CMK (cell line): ENCODE results near the gene MRPL14.
"Not testable (repeated sequence)": the region's sequence is repeated elsewhere in the genome, so short reads cannot be mapped to it uniquely, and the experiment has no call there.

ENCODE experiments used
- DNase-seq: peaks from one replicate; pipeline ENCODE4 v3.0.0-alpha.2; 2010; ENCODE audit warnings: low read depth

Gene MRPL14

DNA sequence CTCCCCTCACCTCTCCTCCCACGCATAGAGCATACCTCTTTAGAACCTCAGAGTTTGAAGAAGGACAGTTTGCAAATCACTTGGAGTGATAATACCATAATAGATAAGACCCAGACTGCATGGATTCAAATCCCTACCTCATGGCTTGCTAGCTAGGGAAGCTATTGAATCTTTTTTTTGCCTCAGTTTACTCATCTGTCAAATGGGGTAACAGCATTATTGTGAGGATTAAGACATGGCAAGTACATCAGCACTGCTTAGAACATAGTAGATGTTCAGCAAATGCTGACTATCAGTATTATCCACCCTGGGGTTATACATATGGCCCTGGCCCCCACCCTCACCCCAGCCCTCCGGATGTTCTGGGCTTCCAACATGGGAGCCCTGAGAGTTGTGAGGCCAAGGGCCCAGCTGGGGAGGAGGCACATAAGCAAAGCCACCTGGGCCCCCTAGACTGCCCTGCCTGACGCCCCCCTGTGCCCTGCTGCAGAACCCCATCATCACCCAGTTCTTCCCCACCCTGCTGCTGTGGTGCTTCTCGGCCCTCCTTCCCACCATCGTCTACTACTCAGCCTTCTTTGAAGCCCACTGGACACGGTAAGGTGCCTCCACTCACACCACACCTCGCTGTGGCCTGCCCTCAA, 22.2 kb upstream of the MRPL14 start:
- DNase-seq, result no peak

- no peak for DNase-seq
Observed at GRCh38 chr6:44148306-44148705, 21.1 kb upstream of the MRPL14 start.

GRCh38 chr6:44147256-44147655, 20.0 kb upstream of the MRPL14 start:
- DNase-seq, result no peak

DNA sequence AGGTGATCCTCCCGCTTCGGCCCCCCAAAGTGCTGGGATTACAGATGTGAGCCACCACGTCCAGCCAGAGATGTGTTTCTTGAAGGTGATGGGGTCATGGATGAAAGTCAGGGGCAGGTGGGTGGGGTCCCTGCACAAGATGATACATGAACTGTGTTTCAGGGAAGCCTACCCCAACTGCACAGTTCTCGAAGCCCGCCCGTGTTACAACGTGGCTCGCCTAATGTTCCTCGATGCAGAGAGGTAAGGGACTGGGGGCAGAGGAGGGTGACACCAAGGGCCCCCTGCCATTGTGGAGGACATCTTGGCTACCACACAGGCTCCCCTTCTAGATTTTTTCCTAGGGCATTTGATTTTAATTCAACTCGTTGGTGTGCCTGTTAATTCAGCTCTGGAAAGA, 19.4 kb upstream of the MRPL14 start:
- no peak for DNase-seq

DNA sequence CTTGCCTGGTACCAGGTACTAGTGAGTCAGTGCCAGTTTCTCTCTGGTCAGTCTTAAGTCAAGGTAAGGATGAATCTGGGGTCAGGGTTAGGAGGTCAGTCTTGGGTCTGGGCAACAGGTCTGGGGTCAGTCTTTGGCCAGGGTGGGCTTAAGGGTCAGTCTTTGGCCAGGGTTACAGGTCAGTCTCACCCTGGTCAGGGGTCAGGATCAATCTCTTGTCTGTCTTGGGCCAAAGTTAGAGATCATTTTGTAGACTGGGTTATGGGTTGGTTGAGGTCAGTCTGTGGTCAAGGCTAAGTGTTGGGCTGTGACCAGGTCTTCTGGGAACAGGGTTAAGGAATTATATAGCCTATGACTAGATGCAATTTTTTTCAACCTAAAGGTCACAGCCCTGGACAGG, 18.6 kb upstream of the MRPL14 start:
- DNase-seq, result no peak

GRCh38 chr6:44144536-44144935, 17.3 kb upstream of the MRPL14 start:
- not testable (repeated sequence) for DNase-seq

DNA sequence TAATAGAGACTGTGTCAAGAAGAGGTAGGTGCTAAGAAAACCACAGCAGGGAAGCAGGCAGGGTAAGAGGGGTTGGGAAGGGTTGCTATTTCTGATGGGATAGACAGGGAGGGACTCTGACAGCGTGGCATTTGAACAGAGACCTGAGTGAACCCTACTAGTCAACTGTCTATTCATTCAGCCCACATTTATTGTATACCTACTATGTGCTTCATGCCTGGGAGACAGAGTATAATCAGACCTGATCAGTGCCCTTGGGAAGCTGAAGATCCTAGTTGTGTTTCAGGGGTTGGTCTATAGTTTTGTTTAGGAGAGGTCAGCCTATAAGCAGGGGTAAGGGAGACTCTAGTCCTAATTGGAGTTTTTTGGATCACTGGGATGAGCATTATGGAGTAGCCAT, 16.5 kb upstream of the MRPL14 start:
- no peak for DNase-seq

DNA sequence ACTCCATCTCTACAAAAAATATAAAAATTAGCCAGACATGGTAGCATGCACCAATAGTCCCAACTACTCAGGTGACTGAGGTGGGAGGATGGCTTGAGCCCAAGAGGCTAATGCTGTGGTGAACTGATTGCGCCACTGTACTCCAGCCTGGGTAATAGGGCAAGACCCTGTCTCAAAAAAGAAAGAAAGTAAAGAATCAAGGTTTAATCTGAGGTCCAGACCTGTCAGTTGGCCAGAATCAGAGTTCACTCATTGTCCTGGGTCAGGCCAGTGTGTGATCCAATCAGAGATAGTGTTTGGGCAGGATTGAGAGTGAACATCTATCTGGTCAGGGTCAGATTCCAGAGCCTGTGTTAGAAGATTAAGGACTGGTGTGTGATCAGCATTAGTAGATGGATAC, 15.6 kb upstream of the MRPL14 start:
- no peak for DNase-seq

DNA sequence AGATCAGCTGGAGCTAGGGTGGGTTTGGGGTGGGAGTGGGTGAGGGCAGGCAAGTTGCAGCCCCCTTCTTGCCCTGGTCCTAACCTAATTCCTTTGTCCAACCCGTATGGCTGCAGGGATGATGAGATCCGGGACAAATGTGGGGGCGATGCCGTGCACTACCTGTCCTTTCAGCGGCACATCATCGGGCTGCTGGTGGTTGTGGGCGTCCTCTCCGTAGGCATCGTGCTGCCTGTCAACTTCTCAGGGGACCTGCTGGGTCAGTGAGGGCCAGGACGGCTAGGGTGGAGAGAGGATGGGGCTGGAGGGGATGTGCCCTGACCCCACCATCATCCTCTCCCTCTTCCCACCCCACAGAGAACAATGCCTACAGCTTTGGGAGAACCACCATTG, 12.1 kb upstream of the MRPL14 start:
- DNase-seq, result no peak

- no peak for DNase-seq
Observed at GRCh38 chr6:44138717-44139350, 11.6 kb upstream of the MRPL14 start.

DNA sequence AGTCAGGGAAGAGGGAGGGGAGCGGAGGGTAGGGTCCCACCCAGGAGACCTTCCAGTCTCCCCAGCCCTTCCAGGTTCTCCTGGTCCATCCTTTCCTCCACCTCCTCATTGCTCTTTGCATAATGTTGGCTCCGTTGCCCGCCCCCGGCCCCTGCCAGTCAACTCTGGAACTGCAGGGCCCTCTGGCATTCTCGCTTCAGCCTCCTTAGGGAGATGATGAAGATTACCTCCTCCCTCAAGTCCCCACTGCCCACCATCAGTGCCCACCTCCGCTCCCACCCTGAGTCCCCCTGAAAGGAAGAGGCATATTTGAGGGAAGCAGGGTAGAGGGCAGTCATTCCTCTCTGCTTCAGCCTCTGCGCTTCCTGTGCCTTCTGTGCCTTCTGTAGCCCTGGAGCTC, 8.6 kb upstream of the MRPL14 start:
- DNase-seq, result no peak

DNA sequence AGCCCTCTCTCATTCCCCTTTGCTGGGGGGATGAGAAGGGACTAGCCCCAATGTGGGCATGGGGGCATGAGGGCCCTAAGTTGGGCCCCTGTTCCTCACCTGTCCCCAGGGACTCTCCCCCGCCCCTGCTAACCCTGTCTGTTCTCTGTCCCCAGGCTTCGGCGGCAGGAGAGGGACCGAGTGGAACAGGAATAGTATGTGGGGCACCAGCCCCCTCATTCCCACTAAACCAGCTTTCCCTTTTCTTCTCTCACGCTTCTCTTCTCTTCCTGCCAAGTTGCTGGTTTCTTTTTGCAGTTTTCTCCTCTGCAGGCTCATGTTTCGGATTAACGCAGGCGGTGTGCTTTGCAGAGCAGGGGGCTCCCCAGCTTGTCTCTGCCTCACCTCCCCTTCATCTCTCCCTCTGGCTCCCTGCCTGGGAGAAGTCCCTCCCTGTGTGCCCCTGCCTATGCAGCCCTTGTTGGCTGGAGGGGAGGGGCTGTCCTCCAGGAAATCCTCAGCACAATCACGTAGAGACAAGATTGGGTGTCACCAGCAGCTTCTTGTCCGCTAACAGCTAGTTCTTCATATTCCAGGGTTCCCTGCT, 8.0 kb upstream of the MRPL14 start:
- DNase-seq, result no peak

- no peak for DNase-seq
Observed at GRCh38 chr6:44133981-44134711, 6.9 kb upstream of the MRPL14 start.

GRCh38 chr6:44133003-44133931, 6.0 kb upstream of the MRPL14 start:
- DNase-seq, result no peak

GRCh38 chr6:44132476-44132875, 5.2 kb upstream of the MRPL14 start:
- no peak for DNase-seq

GRCh38 chr6:44131892-44132291, 4.6 kb upstream of the MRPL14 start:
- DNase-seq, result no peak

DNA sequence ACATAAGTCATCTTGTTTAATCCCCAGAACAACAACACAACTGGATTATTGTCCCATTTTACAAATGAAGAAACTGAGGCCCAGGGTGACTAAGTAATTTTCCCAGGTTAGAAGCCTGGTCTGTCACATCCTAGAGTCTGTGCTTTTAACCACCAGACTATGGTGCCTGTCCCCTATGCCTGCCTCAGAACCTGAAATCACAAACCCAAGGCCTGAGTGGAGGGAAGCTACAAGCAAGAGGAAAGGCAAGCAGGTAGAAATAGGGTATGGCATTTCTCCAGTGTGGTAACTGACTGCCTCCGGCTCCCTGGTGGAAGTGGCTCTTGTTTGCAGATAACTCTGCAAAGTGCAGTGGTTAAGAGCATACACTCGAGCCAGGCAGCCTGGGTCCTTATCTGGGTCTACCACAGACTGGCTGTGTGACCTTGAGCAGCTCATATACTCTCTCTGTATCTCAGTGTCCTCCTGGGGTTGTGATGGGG, 2.6 kb upstream of the MRPL14 start:
- DNase-seq, result no peak

- no peak for DNase-seq
Observed at GRCh38 chr6:44128020-44128917, 1.0 kb upstream of the MRPL14 start.

DNA sequence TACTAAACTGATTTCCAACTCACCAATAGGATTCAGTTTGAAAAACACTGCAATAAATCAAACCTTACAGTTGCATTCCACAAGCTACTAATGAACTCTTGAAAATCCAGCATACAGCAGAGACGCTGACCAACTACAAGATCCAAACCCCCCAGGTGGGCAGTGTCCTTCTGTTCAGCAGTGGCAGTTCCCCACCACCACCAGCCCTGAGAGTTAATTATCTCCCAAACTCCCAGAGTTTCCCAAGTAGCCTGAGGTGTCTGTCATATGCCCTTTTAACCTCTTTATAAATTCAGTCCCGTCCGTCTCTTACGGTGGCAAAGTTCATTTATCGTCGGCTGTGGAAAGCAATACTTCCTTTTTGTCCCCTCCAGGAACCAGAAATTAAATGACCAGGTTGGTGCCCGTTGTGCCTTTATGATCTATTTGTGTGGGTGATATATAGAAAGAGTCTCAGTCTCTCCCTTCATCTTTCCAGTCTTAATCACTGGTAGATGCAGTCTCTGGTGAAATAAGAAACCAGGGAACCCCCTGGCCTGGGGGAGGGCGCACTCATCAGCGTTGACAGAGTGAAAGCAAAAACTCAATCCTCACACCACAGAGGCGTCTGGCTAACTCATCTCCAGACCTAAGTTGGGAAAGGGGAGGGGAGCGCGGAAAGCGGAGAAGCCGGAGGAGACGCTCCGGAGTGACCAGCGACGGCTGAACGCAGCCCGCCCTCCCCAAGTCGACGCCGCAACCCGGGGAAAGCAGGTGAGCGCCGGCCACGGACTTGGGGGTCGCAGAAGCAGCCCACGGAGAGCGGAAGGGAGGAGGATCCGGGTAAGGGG, 717 bp downstream of the MRPL14 start:
- DNase-seq, result peak; percentile 50

DNA sequence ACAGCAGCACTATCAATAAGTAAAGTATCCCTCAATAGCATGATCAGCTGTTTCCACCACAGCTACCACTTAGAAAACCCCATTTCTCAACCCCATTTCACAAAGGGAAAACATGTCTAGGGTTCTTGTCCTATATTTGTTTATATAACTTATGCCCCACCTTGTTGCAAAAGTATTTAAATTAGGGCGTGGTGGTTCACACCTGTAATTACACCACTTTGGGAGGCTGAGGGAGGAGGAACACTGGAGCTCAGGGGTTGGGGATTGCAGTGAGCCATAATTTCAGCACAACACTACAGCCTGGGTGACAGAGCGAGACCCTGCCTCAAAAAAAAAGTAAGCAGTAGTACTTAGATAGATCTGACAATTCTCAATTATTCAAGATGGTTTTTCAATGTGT, 3.7 kb downstream of the MRPL14 start:
- DNase-seq, result no peak
